UCSD-AML1 (cell line): ENCODE measurements around the gene SCRN1.

Experiments
- DNase-seq: peaks from one replicate; lab custom pipeline; 2025; ENCODE audit not compliant: unreplicated experiment; lab: John Stamatoyannopoulos, UW

The SCRN1 gene

DNA sequence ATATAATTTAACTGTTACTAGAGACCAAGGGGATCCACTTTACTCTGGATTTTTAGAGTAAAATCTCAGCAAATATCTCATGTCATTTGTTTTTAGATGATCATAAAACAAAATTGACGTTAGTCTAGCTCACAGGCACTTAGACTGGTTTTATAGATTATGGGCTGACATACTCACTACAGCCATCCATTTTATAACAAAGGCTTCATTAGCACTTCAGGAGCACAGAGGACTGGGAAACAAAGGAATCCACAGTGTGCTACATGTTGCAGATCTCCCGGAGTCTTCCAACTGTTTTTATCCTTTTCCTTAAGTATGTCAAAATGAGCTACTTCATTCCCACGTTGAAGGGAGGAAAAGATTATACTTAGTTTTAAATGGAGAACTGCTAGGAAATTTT is 15.9 kb upstream of the SCRN1 start:
- no peak for DNase-seq

DNA sequence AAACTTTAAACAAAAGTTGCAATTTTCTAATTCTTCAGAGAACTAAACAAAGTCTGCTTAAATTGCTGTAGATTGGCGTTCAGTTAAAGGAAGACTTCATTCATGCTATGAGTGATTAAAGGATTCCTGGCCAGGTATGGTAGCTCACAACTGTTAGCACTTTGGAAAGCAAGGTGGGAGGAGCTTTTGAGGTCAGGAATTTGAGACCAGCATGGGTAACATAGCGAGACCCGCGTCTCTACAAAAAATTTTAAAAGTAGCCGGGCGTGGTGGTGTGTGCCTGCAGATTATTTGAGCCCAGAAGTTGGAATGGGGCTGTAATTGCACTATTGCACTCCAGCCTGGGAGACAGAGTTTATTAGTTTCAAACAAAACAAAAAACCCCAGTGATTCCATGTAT is 13.5 kb upstream of the SCRN1 start:
- no peak for DNase-seq

DNA sequence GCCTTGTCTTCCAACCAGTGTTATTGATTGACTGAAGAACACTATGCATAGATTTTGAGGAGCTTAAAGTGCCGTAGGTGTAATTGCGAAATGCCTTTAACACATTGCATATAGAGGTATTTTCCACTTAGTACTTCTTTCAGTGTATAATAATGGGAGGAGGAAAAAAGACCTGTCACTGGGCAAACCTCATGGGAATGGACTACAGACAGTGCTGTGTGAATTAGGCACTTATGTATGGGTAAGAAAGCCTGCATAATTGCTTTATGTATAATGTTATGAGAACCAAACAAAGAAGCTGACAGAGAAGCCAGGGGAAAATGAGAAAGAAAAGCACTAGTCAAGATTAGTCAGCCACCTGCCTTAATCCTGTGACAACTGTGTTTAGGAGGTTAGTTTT is 12.4 kb upstream of the SCRN1 start:
- no peak for DNase-seq

DNA sequence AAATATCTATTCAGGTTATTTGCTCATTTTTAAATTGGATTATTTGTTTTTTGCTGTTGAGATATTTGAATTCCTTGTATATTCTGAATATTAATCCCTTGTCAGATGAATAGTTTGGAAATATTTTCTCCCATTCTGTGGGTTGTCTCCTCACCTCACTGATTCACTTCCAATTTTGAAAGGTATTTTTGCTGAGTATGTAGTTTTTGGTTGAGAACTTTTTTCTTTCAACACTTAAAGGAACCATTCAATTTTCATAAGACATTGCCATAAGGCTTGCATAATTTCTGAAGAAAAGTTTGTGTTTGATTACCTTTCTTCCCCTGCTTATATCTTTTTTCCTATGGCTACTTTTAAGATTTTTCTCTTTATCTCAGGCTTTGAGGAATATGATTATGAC is 8.9 kb upstream of the SCRN1 start:
- DNase-seq, result no peak

DNA sequence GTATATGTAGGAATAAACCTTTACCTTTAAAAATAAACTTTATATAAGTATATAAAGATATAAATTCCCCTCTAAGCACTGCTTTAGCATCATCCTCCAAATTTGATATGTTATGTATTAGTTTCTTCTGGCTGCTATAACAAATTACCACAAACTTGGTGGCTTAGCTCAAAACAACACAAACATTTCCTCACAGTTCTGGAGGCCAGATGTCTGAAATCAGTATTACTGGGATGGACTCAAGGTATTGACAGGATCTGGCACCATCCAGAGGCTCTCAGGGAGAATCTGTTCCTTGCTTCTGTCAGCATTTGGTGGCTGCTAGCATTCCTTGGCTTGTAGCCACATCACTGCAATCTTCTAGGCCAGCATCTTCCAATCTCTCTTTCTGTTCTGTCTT is 6.7 kb upstream of the SCRN1 start:
- DNase-seq, result no peak

DNA sequence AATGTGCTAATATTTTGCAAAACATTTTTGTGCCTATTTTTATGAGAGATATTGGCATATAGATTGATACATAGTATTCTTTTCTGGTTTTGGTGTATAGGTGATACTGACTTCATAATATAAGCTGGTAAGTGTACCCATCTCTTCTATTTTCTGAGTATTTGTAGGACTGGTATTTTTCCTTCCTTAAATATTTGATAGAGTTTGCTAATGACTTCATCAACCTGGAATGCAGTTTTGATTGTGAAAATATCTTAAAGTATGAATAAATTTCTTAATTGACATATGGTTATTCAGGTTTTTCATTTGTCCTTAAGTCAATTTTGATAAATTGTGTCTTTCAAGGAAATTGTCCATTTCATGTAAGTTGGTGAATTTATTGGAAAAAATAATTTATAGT is 6.1 kb upstream of the SCRN1 start:
- DNase-seq, result no peak

DNA sequence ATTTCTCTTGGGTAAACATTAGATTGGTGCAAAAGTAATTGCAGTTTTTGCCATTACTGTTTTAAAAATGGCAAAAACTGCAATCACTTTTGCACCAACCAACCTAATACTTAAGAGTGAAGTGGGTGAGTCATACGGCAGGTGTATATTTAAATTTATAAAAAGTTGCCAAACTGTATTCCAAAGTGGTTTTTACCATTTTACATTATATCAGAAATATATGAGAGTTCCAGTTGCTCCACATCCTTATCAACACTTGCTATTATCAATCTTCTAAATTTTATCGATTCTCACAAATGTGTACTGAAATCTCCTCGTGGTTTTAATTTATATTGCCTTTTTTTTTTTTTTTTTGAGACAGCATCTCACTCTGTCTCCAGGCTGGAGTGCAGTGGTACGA is 3.5 kb upstream of the SCRN1 start:
- no peak for DNase-seq

DNA sequence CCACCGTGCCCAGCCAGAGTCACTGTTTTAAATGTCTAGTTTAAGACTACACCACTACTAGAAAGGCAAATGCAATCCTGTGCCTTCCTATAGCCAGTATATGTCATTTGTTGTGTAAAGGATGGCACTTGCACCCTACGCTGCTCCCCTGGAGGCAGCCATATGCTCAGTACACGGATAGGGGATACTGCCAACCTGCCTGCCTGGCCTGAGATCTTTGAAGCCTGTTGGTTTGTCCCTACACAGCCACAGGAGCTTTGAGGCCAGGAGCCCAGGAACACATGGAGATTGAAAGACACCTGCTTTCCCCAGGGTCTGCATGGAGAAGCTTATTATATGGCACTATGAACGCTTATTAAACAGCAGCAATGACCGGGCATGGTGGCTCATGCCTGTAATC is 2.3 kb upstream of the SCRN1 start:
- no peak for DNase-seq

DNA sequence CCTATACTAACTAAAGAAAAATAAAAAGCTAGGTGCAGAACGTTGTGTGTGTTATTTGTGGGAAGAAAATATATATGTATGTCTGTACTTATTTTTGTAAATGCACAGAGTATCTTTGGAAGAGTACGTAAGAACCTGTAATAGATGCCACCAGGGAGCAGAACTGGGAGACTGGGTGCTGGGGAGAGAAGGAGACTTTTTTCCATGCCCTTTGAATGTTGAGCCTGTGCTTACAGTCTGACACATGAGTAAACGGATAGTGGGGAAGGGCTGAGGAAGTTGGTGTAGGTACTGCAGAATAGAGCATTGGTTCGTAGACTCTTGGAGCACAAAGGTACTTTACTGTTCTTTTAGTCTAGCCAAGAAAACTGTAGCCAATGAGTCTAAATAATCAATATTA is 1.3 kb upstream of the SCRN1 start:
- no peak for DNase-seq

DNA sequence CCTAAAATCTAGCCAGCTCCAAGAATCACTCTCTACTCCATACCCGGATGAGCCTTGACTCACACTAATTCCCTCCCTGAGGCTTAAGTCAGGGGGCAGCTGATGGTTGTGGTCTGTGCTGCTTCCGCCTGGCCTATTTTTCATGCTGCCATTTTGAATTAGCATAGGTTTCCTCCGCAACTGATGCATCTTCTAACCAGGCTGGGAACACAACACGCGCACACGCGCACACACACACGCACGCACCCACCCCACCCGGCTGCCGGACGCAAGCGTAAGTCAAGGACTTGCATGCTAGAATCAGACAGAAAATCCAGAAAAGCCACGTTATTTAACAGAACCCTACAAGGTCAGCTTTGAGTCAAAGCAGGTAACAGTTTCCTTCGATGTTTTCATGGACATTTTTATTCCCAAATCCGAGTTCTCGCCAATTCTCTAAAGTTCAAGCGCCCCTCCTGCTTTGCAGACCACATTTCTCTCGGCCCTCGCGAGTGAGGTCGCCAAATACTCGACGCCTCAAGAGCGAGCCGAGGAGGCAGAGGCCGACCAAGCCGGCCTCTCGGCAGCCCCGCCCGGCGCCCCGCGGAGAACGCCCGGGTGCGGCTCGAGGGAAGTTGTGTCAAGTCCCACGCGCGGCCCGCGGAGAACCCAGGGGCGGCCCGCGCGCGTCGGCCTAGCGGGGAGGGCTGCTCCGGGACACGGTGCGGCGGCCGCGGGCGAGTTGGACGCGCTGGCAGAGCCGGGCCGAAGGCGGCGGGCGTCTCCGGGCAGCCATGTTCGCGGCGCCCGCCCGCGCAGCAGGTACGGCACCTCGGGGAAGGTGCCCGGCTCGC is 961 bp downstream of the SCRN1 start:
- DNase-seq, result no peak

DNA sequence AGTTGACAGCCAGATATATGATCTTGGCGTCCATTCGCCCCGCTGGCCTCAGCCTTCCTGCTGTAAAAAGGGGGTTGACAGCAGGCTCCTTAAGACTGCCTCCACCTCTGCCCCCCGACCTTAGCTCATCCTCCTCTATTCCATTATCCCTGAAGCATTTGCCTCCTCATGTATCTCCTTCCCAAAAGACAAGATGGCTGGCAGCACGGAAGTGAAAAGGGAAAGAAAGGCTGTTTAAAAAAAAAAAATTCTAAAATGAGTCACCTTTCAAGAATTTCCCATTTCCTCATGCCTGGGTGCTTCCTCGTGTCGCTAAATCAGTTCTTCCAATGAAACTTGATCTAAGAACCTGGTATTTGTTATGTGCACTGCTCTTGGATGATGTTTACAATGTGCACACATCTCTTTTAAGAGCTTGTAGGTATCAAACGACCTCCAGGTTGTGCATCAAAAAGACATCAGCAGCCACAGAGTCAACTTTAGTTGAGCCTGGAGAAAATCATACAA is 1.7 kb downstream of the SCRN1 start:
- DNase-seq, result no peak

DNA sequence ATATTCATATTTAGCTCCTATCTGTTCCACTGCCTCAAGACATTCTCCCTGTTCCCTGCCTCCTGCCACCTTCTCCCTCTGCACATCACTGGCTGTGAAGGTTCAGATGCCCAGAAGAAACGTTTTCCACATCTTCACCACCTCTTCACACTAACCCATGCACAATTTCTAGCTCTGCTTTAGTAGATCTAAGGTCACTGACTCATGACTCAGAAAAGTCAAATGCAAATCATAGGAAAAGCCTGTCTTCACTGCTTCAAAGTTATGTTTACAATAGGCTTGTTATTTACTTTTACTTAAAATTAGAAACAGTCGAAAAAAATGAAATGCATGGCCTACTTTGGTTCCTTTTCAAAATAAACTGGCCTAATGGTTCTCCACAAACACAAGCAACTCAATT is 2.5 kb downstream of the SCRN1 start:
- DNase-seq, result no peak

DNA sequence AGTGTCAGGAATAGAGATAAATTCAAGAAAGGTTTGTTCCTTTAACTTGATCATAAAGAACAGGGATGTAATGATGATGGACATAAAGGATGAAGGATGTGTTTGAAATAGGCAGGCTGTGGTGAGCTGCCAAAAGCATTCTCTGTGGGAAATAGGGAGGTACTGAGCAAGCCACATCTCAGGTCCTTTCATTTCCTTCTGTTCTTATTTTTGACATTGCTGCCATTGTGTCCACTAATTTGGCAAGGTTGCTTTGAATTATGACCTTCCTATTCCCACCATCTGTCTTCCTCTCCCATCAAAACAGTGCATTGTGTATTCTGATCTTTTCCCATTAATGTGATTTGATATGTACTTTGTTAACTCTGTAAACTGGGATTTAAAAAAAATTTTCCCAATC is 9.4 kb downstream of the SCRN1 start:
- no peak for DNase-seq

DNA sequence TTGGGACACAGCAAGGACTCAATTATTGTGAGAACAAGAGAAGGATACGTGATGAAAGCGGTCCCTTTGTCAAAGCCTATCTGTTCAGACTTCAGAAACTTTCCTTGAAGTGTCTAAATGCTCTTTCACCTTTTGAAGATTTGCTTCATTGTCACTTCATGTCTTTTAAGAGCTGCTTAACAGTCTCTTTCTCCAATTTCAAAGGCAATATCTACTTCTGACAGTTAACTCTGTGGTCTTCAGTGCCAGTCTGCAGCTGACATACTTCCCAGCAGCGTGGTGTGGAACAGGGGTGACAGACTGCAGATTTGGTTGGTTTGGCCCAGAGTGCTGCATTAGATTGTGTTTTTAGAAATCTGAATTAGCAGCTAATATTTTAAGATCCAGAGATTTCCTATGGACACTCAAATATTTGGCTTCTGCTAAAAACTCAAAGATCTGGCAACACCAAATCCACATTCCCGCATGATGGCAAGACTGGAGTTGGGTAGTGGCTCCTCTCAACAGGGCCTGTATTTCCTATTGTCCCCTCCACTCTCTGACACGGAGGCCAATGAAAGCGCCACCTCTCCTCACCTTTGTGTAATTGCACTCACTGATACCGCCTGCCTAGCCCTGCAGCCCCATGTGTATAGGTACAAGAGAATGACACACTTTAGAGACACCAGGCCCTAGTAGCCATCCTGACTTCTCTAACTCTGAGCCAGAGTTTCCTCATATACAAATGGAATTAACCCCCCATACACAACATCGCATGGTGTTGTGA is 11.5 kb downstream of the SCRN1 start:
- no peak for DNase-seq

DNA sequence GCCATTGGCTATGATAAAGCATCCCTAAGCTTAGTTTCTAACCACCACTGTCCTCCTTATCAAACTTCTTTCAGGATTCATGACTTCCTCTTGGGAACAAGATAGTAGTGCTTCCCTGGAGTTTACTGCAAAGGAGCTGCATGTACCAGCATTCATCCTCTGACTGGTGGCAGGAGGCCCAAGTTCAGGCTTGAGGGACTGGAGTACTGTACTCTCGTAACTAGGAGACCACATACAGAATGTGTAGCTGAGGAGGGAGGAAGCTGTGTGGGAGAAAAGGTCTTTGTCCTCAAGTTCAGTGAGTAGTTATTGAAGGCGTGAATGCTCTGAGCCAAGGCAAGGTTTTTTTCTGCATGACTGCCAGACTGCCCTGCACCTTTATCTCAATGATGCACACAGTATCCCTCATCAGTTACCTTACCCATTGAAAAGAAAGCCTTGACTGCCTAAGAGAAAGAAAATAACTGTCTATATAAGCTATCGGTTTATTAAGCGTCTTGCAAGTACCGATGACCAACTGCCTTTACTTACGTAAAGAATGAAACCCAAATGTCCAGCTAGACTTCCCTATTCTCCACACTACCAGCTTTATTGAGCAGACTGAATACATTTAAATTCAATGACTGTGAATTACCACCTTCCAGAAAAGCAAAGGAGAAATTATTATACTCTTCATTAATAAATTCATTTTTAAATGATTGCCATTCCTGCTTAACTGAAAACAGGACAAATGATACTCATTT is 12.8 kb downstream of the SCRN1 start:
- DNase-seq, result no peak

DNA sequence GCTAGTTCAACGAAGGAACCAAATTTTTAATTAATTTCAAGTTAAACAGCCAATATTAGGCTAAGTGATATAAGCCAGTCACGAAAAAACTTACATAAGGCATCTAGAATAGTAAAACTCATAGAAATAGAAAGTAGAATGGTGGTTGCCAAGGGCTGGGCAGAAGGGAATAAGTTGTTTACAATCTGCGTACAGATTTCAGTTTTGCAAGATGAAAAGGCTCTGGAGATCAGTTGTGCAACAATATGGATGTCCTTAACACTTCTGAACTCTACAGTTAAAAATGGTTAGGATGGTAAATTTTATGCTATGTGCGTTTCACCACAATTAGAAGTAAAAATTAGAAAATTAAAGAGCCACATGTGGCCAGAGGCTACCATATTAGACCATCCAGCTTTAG is 13.3 kb downstream of the SCRN1 start:
- no peak for DNase-seq

DNA sequence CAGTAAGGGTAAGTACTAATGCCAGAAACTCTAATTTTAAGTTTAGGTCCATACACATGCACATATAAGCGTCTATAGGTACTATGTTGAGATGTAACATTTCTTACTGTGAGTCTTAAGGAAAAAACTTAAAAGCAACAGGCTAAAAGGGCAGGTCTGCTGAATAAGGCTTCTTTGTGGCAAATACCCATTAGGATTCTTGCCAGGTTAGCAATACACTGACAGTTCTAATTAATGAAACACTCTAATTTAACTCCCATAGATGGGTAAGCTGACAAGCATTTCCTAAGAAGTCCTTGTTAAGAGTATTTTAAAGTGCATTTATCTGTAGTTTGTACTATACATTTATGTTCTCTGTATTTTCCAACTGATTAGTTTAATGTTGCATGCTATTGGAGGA is 14.0 kb downstream of the SCRN1 start:
- no peak for DNase-seq

DNA sequence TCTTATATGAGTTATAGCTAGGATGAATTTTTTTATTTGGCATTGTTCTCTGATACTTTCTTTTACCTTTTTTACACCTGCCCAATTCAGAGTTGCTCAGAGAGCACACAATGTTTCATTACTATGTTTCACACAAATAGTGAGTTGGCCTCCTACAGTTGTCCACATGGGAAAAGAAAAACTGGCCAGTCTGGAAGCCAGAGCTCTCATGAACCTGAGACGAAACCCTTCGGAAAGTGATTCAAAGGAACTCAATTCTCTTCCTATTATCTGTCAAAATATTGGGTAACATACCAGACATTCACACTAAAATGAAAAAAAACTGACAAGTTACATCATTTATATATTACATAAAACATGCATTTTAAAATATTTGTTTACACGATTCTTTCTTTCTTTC is 15.3 kb downstream of the SCRN1 start:
- DNase-seq, result no peak

DNA sequence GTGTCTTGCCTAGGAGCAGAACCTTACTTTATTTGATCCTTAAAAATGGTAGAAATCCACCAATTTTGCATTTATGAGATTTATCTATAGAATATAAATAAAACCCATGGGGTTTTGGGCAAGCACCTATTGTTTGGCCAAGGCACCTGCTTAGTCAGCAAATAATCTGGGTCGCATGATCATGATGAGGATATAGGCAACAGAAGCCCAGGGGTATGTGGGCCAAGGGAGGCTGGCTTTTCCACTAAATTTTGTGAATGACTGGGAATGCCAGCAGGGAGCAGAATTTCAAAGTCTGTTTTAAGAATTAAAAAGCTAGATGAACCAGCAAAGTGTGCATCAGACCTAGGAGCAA is 17.3 kb downstream of the SCRN1 start:
- no peak for DNase-seq

DNA sequence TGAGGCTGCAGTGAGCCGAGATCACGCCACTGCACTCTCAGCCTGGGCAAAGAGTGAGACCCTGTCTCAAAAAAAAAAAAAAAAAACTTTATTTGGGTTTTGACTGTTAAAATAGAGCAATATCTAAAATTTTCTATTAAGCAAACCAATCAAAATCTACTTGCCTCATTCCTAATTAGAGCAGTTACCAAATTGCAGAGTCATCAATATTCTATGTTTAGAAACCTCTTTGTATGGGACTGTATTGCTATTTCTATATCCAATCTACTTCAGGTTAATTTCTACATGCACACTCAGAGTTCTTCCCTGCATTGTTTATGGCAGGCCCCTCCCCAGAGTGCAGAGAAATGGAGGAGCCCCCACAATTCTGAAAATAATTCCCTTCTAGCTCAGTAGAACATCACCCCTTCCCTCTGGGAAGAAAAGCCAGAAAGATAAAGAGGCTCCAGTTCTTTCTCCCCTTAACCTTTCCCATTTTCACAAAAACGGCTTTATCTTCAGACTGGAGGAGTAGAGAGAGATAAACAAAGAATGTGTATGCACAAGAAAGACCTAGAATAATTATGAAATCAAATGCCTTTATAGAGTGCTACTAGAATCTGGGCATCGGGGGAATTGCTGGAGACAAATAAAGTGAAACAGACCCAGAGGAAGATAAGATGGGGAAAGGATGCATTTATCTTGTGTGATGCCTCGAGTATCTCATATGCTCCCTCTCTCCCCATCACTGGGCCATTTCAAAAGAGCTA is 17.9 kb downstream of the SCRN1 start:
- no peak for DNase-seq

DNA sequence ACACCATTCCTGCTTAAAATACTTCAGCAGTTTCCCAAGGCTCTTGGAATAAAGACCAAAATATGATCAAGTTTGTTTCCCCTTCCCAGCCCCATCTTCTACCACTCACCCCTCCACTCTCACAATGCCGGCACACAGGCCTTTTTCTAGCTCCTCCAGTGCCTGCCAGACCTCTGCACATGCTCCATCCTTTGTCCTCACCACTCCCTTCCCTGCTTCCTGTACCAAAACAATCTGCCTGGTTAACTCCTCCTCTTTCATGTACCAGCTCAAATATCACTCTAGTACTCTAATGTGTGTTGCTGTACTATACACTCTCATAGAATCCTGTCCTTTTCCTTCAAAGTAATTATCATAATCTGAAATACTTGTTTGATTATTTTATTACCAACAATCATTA is 19.4 kb downstream of the SCRN1 start:
- no peak for DNase-seq
